Measurements from ENCODE around the gene MAGI2.

DNA sequence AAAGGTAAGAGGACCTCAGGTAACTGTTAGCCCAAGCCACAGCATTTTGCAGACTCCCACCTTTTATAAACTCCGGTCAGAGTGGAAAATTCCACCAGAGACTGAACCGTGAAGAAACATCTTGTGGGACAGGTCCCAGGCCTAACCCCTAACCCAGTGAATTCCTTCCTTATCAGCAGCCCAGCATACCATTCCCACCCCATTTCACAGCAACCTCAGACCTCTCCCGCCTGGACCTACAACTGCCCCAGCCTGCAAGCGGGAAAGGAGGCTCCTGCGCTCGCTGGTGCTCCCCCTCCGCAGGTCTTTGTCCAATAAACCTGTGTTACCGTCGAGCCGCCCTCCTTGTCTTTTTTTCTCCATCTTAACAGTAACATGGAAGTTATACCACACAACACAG is 736.6 kb downstream of the MAGI2 start:
- TF ChIP-seq POLR2AphosphoS5 (IDR thresholded peaks at IDR 0.05) (no peak), POLR2A (IDR thresholded peaks at IDR 0.05) (no peak)
- TF ChIP-seq, protein P1, sequence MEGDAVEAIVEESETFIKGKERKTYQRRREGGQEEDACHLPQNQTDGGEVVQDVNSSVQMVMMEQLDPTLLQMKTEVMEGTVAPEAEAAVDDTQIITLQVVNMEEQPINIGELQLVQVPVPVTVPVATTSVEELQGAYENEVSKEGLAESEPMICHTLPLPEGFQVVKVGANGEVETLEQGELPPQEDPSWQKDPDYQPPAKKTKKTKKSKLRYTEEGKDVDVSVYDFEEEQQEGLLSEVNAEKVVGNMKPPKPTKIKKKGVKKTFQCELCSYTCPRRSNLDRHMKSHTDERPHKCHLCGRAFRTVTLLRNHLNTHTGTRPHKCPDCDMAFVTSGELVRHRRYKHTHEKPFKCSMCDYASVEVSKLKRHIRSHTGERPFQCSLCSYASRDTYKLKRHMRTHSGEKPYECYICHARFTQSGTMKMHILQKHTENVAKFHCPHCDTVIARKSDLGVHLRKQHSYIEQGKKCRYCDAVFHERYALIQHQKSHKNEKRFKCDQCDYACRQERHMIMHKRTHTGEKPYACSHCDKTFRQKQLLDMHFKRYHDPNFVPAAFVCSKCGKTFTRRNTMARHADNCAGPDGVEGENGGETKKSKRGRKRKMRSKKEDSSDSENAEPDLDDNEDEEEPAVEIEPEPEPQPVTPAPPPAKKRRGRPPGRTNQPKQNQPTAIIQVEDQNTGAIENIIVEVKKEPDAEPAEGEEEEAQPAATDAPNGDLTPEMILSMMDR (IDR thresholded peaks at IDR 0.05): no peak

Data from breast epithelium (tissue), 3 donors.